Measurements from ENCODE around the gene POMGNT1.
"Not testable (repeated sequence)": the region's sequence is repeated elsewhere in the genome, so short reads cannot be mapped to it uniquely, and the experiment has no call there.

GRCh38 chr1:46246136-46246535 lies 47.9 kb upstream of the POMGNT1 start:
- not testable (repeated sequence) for TF ChIP-seq CTCF, POLR2A (IDR thresholded peaks at IDR 0.05)
